MM.1S (cell line): ENCODE results near the gene SCT.

Source experiments
- DNase-seq: peaks from one replicate; pipeline ENCODE4 v3.0.0-alpha.2; 2015
- H2AFZ ChIP-seq: fragments of 300-600 bp; sonication (generic); 2 replicates; pipeline ENCODE4 v1.6.0; 2016; ENCODE audit warnings: antibody characterized with exemption, low read length
- H3F3A ChIP-seq: fragments of 300-600 bp; sonication (generic); 2 replicates; pipeline ENCODE4 v1.6.1; 2016; ENCODE audit warnings: mild to moderate bottlenecking, antibody characterized with exemption, low read length, moderate library complexity, mixed read lengths; ENCODE audit not compliant: insufficient read depth
- H3K27ac ChIP-seq: fragments of 300-600 bp; sonication (generic); 2 replicates; pipeline ENCODE4 v1.5.1; 2016; ENCODE audit warnings: mild to moderate bottlenecking, low read length
- H3K27me3 ChIP-seq: fragments of 300-600 bp; sonication (generic); replicated peaks from 2 replicates; pipeline ENCODE4 v1.6.0; 2016; ENCODE audit warnings: low read length; ENCODE audit not compliant: insufficient read depth
- H3K36me3 ChIP-seq: fragments of 300-600 bp; sonication (generic); replicated peaks from 2 replicates; pipeline ENCODE4 v1.6.1; 2016; ENCODE audit warnings: mild to moderate bottlenecking, low read length, mixed read lengths; ENCODE audit not compliant: insufficient read depth
- H3K4me1 ChIP-seq: fragments of 300-600 bp; sonication (generic); 2 replicates; pipeline ENCODE4 v1.6.1; 2016; ENCODE audit warnings: low read length, mixed read lengths
- H3K4me2 ChIP-seq: fragments of 300-600 bp; sonication (generic); 2 replicates; pipeline ENCODE4 v1.6.0; 2016; ENCODE audit warnings: low read depth, low read length
- H3K4me3 ChIP-seq: fragments of 300-600 bp; sonication (generic); 2 replicates; pipeline ENCODE4 v1.5.1; 2016; ENCODE audit warnings: low read length, mixed read lengths
- H3K79me2 ChIP-seq: fragments of 300-600 bp; sonication (generic); 2 replicates; pipeline ENCODE4 v1.6.1; 2016; ENCODE audit warnings: mixed run types, low read length, mixed read lengths
- H3K9ac ChIP-seq: fragments of 300-600 bp; sonication (generic); 2 replicates; pipeline ENCODE4 v1.6.1; 2016; ENCODE audit warnings: low read length, mixed read lengths
- H3K9me2 ChIP-seq: fragments of 300-600 bp; sonication (generic); replicated peaks from 2 replicates; pipeline ENCODE4 v1.6.1; 2016; ENCODE audit warnings: mild to moderate bottlenecking, low read length, mixed read lengths; ENCODE audit not compliant: insufficient read depth
- H3K9me3 ChIP-seq: fragments of 300-600 bp; sonication (generic); replicated peaks from 2 replicates; pipeline ENCODE4 v1.6.1; 2016; ENCODE audit warnings: mild to moderate bottlenecking, low read length, mixed read lengths; ENCODE audit not compliant: insufficient read depth
- H4K20me1 ChIP-seq: fragments of 300-600 bp; sonication (generic); 2 replicates; pipeline ENCODE4 v1.6.1; 2016; ENCODE audit warnings: mild to moderate bottlenecking, low read length, moderate library complexity, mixed read lengths; ENCODE audit not compliant: insufficient read depth
- EZH2 ChIP-seq: fragments of 300-600 bp; sonication (generic); optimal IDR thresholded peaks from 2 replicates; pipeline ENCODE3; 2017; ENCODE audit warnings: low read depth, mild to moderate bottlenecking, antibody characterized with exemption, low read length, mixed read lengths
- EZH2phosphoT487 ChIP-seq: fragments of 300-600 bp; sonication (generic); IDR thresholded peaks from 2 replicates; pipeline ENCODE4 v1.6.1; 2018; ENCODE audit warnings: antibody characterized with exemption, low read length
- TF ChIP-seq, protein P1 (sequence below): fragments of 300-600 bp; sonication (generic); IDR thresholded peaks from 2 replicates; pipeline ENCODE4 v1.5.1; 2016; ENCODE audit warnings: antibody characterized with exemption, low read length, mixed read lengths

SCT gene

DNA sequence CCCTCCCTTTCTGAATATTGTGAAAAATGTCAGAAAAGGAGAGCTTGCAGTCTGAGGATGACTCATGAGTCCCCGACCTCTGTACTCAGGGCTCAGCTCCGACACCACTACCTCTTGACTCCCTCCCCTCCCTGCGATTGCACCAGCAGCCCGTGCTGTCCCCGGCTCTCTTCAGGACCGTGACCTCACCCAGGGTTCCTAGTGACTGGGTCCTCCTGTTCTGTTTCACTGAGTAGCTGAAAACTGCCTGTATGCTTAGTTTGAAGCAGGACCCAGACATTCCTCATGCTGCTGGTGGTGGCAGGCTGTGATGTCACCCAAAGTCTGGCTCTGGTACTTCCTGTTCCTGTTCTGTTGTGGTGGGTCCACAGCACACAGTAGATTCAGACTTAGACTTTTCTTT lies 39.0 kb downstream of the SCT start:
- H3K79me2 ChIP-seq: peaks cover 72% of the 10 kb centered on the region
- DNase-seq: no peak
- H3K9ac ChIP-seq: no peak overlapping the region
- H3K9me2 ChIP-seq: no peaks in the 10 kb centered on the region
- no peaks in the 10 kb centered on the region for H3K4me1 ChIP-seq
- H3K27me3 ChIP-seq: no peaks in the 10 kb centered on the region
- no peaks in the 10 kb centered on the region for H3F3A ChIP-seq
- no peak overlapping the region for H2AFZ ChIP-seq
- peaks cover 21% of the 10 kb centered on the region for H3K36me3 ChIP-seq
- H3K4me3 ChIP-seq: no peak overlapping the region
- TF ChIP-seq EZH2phosphoT487: no peak
- no peak for TF ChIP-seq EZH2
- TF ChIP-seq, protein P1, sequence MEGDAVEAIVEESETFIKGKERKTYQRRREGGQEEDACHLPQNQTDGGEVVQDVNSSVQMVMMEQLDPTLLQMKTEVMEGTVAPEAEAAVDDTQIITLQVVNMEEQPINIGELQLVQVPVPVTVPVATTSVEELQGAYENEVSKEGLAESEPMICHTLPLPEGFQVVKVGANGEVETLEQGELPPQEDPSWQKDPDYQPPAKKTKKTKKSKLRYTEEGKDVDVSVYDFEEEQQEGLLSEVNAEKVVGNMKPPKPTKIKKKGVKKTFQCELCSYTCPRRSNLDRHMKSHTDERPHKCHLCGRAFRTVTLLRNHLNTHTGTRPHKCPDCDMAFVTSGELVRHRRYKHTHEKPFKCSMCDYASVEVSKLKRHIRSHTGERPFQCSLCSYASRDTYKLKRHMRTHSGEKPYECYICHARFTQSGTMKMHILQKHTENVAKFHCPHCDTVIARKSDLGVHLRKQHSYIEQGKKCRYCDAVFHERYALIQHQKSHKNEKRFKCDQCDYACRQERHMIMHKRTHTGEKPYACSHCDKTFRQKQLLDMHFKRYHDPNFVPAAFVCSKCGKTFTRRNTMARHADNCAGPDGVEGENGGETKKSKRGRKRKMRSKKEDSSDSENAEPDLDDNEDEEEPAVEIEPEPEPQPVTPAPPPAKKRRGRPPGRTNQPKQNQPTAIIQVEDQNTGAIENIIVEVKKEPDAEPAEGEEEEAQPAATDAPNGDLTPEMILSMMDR: no peak
- H3K4me2 ChIP-seq: no peak overlapping the region
- H4K20me1 ChIP-seq: 0 out of 2 replicates have a peak, but pooled peaks cover 7% of the 10 kb centered on the region
- H3K9me3 ChIP-seq: no peaks in the 10 kb centered on the region
- H3K27ac ChIP-seq: no peak overlapping the region

DNA sequence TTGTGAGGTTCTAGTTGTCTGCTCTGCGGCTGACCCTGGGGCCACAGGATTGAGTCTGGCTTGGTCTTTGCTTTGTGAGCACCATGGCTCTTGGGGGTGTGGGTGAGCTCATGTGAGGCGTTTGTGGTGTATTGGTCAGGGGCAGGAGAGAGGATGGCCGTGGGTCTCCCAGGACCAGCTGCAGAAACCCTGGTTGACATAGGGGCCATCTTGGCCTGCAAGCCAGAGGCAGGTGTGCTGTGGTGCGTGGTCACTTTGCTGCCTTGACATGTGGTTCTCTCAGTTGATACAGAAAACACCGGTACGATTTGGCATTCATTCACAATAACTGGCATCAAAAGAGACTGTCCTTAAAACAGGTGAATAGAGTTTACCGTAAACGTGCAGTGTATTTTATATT lies 39.4 kb downstream of the SCT start:
- H3K36me3 ChIP-seq: peaks cover 20% of the 10 kb centered on the region
- no peak overlapping the region for H3K4me3 ChIP-seq
- no peak overlapping the region for H3K4me2 ChIP-seq
- H4K20me1 ChIP-seq: 0 out of 2 replicates have a peak, but pooled peaks cover 7% of the 10 kb centered on the region
- TF ChIP-seq, protein P1: no peak
- H3K79me2 ChIP-seq: peaks cover 72% of the 10 kb centered on the region
- H3K9me2 ChIP-seq: no peaks in the 10 kb centered on the region
- no peaks in the 10 kb centered on the region for H3K4me1 ChIP-seq
- DNase-seq: no peak
- no peaks in the 10 kb centered on the region for H3K27me3 ChIP-seq
- no peak overlapping the region for H3K27ac ChIP-seq
- no peak overlapping the region for H3K9ac ChIP-seq
- no peaks in the 10 kb centered on the region for H3F3A ChIP-seq
- no peak overlapping the region for H2AFZ ChIP-seq
- no peaks in the 10 kb centered on the region for H3K9me3 ChIP-seq

DNA sequence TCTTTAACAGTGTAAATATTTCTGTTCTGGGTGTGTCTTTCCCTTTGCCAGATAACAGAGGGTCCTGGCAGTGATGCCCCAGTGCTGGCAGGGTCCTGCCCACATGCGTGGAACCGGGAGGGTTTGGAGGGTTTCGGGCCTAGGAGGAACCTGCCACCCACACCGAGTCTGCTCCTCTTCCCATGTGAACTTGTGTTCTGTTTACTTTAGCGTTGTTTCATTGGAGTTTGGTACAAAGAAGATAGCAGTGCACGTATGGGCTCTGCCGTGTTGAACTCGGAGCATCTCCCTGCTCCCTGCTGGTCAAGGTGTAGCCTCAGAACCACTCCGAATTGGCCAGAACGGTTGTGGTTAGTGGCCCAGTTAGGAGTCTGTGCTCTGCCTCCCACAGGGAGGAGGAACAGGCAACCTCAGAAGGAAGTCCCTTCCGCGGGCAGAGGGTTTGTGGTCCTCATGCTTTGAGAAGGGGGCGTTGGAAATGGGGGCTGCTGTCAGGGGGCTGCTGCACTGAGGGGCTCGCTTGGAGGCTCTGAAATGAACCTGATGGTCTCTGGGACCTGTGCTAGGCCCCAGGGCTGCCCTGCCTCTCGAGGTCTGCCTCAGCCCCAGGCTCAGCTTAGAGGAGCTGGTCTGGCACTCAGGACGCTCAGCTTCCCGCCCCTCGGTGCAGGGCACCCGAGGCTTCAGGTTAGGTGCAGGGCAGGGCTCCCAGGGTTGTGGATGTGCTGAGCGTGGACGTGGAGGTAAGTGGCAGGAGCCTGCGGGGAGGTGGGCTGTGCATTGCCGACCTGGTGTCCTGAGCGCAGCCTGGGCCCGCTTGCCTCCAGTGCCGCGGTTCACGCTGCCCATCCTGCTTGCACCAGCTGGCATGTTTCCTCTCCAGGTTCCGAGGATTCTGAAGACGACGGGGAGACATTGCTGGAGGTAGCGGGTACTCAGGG lies 40.3 kb downstream of the SCT start:
- Histone ChIP-seq H3K4me1 (no peaks in the 10 kb centered on the region), H3K27me3 (no peaks in the 10 kb centered on the region), H3K9me3 (no peaks in the 10 kb centered on the region), H3K27ac (no peak overlapping the region), H3F3A (no peaks in the 10 kb centered on the region), H4K20me1 (0 out of 2 replicates have a peak, but pooled peaks cover 8% of the 10 kb centered on the region), H3K79me2 (peaks cover 75% of the 10 kb centered on the region), H3K4me2 (no peak overlapping the region), H3K9ac (no peak overlapping the region), H3K36me3 (peaks cover 15% of the 10 kb centered on the region), H3K4me3 (no peak overlapping the region), H3K9me2 (no peaks in the 10 kb centered on the region), H2AFZ (no peak overlapping the region)
- no peak for DNase-seq
- TF ChIP-seq, protein P1: no peak
- TF ChIP-seq EZH2phosphoT487: no peak
- TF ChIP-seq EZH2: no peak
